Measurements from ENCODE around the gene ASTN1. TPM values are rescaled to one million over a fixed set of nuclear protein-coding genes. Genes with fewer than 3 reads are reported as not detected.

ASTN1 gene
- total RNA-seq, 4 donors from 2014 or later: 0.93 to 2.9 (median 2.3) TPM

GRCh38 chr1:177165069-177165439 is 542 bp upstream of the ASTN1 start:
- Histone ChIP-seq H3K4me1 (peaks cover 0 to 13% (median 9%) of the 10 kb centered on the region in 3 donors), H3K9me3 (no peaks in the 10 kb centered on the region), H3K36me3 (no peaks in the 10 kb centered on the region), H3K27ac (no peak overlapping the region), H3K4me3 (peak overlapping the region; percentile 25 to 52), H3K27me3 (peaks cover 69% of the 10 kb centered on the region)
- 5% methylated on average over 9 of the region's 9 CpGs; no CpG with 5 or more reads in 1 of the 2 donors for WGBS, 2 donors (ENCODE audit: low coverage in 1 of 2)
- TF ChIP-seq POLR2A (IDR thresholded peaks at IDR 0.05) (no peak), CTCF (IDR thresholded peaks at IDR 0.05) (no peak)
- no peak for ATAC-seq

GRCh38 chr1:177163844-177164379 is 600 bp downstream of the ASTN1 start:
- Histone ChIP-seq H3K27ac (no peak overlapping the region), H3K36me3 (no peaks in the 10 kb centered on the region), H3K4me3 (peak overlapping the region; percentile 25 to 52), H3K4me1 (peaks cover 0 to 13% (median 9%) of the 10 kb centered on the region in 3 donors), H3K9me3 (no peaks in the 10 kb centered on the region), H3K27me3 (peaks cover 59% of the 10 kb centered on the region)
- ATAC-seq: no peak
- no peak for TF ChIP-seq EP300 (IDR thresholded peaks at IDR 0.05)
- TF ChIP-seq POLR2AphosphoS5 (IDR thresholded peaks at IDR 0.05): no peak
- TF ChIP-seq POLR2A (IDR thresholded peaks at IDR 0.05): no peak
- TF ChIP-seq CTCF (IDR thresholded peaks at IDR 0.05): no peak
- WGBS, 2 donors (ENCODE audit: low coverage in 1 of 2): 6 to 13% methylated on average over 5 of the region's 15 CpGs

GRCh38 chr1:177162243-177162642 is 2.3 kb downstream of the ASTN1 start:
- Histone ChIP-seq H3K27me3 (peaks cover 44% of the 10 kb centered on the region), H3K9me3 (no peaks in the 10 kb centered on the region)
- WGBS, 2 donors (ENCODE audit: low coverage in 1 of 2): 73% methylated on average over 1 of the region's 2 CpGs; no CpG with 5 or more reads in 1 of the 2 donors

GRCh38 chr1:177146499-177146898 is 18.0 kb downstream of the ASTN1 start:
- Histone ChIP-seq H3K27ac (no peak overlapping the region), H3K36me3 (no peaks in the 10 kb centered on the region), H3K9me3 (no peaks in the 10 kb centered on the region), H3K4me3 (no peak overlapping the region), H3K4me1 (peaks cover 0 to 13% (median 3%) of the 10 kb centered on the region in 3 donors), H3K27me3 (no peaks in the 10 kb centered on the region)
- WGBS, 2 donors (ENCODE audit: low coverage in 1 of 2): 43 to 87% methylated on average over 2 of the region's 2 CpGs
- TF ChIP-seq POLR2A (IDR thresholded peaks at IDR 0.05) (no peak), POLR2AphosphoS5 (IDR thresholded peaks at IDR 0.05) (no peak), EP300 (IDR thresholded peaks at IDR 0.05) (no peak), CTCF (IDR thresholded peaks at IDR 0.05) (no peak)
- no peak for ATAC-seq

More at GRCh38 chr1:177162243-177162642, 2.3 kb downstream of the ASTN1 start:
- Histone ChIP-seq H3K4me3 (no peak overlapping the region), H3K4me1 (peaks cover 0 to 13% (median 9%) of the 10 kb centered on the region in 3 donors), H3K27ac (no peak overlapping the region), H3K36me3 (no peaks in the 10 kb centered on the region)
- TF ChIP-seq CTCF (IDR thresholded peaks at IDR 0.05) (no peak), POLR2AphosphoS5 (IDR thresholded peaks at IDR 0.05) (no peak), POLR2A (IDR thresholded peaks at IDR 0.05) (no peak), EP300 (IDR thresholded peaks at IDR 0.05) (no peak)
- no peak for ATAC-seq

All from gastroesophageal sphincter (tissue), 4 donors.